Retinal pigment epithelial cell (primary cell): ENCODE measurements around the gene DDX60.

Source experiments
- DNase-seq: peaks from one replicate; pipeline ENCODE4 v3.0.0-alpha.2; 2010; ENCODE audit warnings: low read depth
- H3K4me3 ChIP-seq: 2 replicates; pipeline ENCODE4 v1.5.1; 2011; ENCODE audit warnings: mild to moderate bottlenecking, low read length, control low read depth, moderate library complexity
- CTCF ChIP-seq: conservative IDR thresholded peaks from 2 replicates; pipeline ENCODE4 v1.5.1; 2011; ENCODE audit warnings: low read depth, low read length, control low read depth, inconsistent platforms

Gene DDX60

GRCh38 chr4:168183717-168184571 lies 134.6 kb downstream of the DDX60 start:
- DNase-seq = peak; percentile 9
- peak; percentile 59 for TF ChIP-seq CTCF
- H3K4me3 ChIP-seq = no peak overlapping the region

- no peak for DNase-seq
- H3K4me3 ChIP-seq = no peak overlapping the region
- TF ChIP-seq CTCF = no peak
Measured at GRCh38 chr4:168177546-168178149, 140.9 kb downstream of the DDX60 start.

GRCh38 chr4:168174308-168174707 lies 144.2 kb downstream of the DDX60 start:
- TF ChIP-seq CTCF = no peak
- H3K4me3 ChIP-seq = no peak overlapping the region
- no peak for DNase-seq

- no peak for TF ChIP-seq CTCF
- no peak overlapping the region for H3K4me3 ChIP-seq
- no peak for DNase-seq
Measured at GRCh38 chr4:168167714-168168284, 150.8 kb downstream of the DDX60 start.
